IMR-90 (cell line): ENCODE measurements around the gene IER5. TPM values are rescaled to one million over a fixed set of nuclear protein-coding genes. Genes with fewer than 3 reads are reported as not detected.
A peak's percentile ranks its signal among the peaks of the same experiment; 100 is the strongest.

Source experiments
- ATAC-seq: fragments of 200-7000 bp; cut with Tn5 transposase; 2 replicates; pipeline ENCODE4 v1.9.1; 2020; ENCODE audit warnings: low read depth, mild to moderate bottlenecking, moderate library complexity
- BruUV-seq: library from RNA; stranded (reverse); fragments of 400-500 nt; replicated peaks from 2 replicates; lab custom pipeline; 2021; lab: Mats Ljungman, UMichigan
- CTCF ChIA-PET: fragments of 300-600 bp; formaldehyde crosslinking; extraction: SDS; loops from one replicate; lab custom pipeline; 2021; ENCODE audit warnings: antibody characterized with exemption; lab: Yijun Ruan, JAX
- POLR2A ChIA-PET: fragments of 300-600 bp; sonication (Branson Sonifier 250); formaldehyde crosslinking; loops from one replicate; lab custom pipeline; 2022; ENCODE audit warnings: antibody characterized with exemption; ENCODE audit not compliant: unreplicated experiment; lab: Charles Lee
- DNase-seq: peaks from one replicate; pipeline ENCODE4 v3.0.0; 2013
- H2AFZ ChIP-seq: replicated peaks from 2 replicates; pipeline ENCODE3; 2013; ENCODE audit warnings: low read length, mild to moderate bottlenecking; ENCODE audit not compliant: poor library complexity
- H2AK5ac ChIP-seq: 2 replicates; pipeline ENCODE4 v1.6.1; 2013; ENCODE audit warnings: low read depth, low read length, inconsistent platforms
- H2AK9ac ChIP-seq: replicated peaks from 2 replicates; pipeline ENCODE3; 2013; ENCODE audit warnings: mild to moderate bottlenecking, low read depth, low read length, moderate library complexity; ENCODE audit not compliant: poor library complexity
- H2BK120ac ChIP-seq: 2 replicates; pipeline ENCODE4 v1.6.1; 2013; ENCODE audit warnings: low read depth, low read length, inconsistent platforms
- H2BK15ac ChIP-seq: 3 replicates; pipeline ENCODE4 v1.6.1; 2013; ENCODE audit warnings: low read depth, low read length, inconsistent platforms
- H2BK20ac ChIP-seq: 2 replicates; pipeline ENCODE4 v1.6.1; 2013; ENCODE audit warnings: low read depth, mild to moderate bottlenecking, inconsistent platforms, low read length, moderate library complexity
- H2BK5ac ChIP-seq: 2 replicates; pipeline ENCODE4 v1.6.1; 2013; ENCODE audit warnings: mild to moderate bottlenecking, low read depth, low read length, inconsistent platforms; ENCODE audit not compliant: poor library complexity, severe bottlenecking
- H3K14ac ChIP-seq: replicated peaks from 2 replicates; pipeline ENCODE4 v1.6.1; 2013; ENCODE audit warnings: low read depth, low read length, inconsistent platforms
- H3K18ac ChIP-seq: 2 replicates; pipeline ENCODE4 v1.6.1; 2013; ENCODE audit warnings: low read depth, low read length, control low read depth
- H3K23ac ChIP-seq: 2 replicates; pipeline ENCODE4 v1.6.1; 2013; ENCODE audit warnings: low read depth, low read length, inconsistent platforms
- H3K27ac ChIP-seq: 2 replicates; pipeline ENCODE4 v1.5.1; 2013; ENCODE audit warnings: mild to moderate bottlenecking, control low read depth, low read length; ENCODE audit not compliant: insufficient read depth
- H3K27me3 ChIP-seq: 2 replicates; pipeline ENCODE4 v1.6.1; 2013; ENCODE audit warnings: low read length; ENCODE audit not compliant: control insufficient read depth, insufficient read depth
- H3K36me3 ChIP-seq: 2 replicates; pipeline ENCODE4 v1.6.1; 2013; ENCODE audit warnings: low read length, mixed read lengths; ENCODE audit not compliant: control insufficient read depth, insufficient read depth
- H3K4ac ChIP-seq: 2 replicates; pipeline ENCODE4 v1.6.1; 2013; ENCODE audit warnings: low read depth, low read length, inconsistent platforms
- H3K4me1 ChIP-seq: 2 replicates; pipeline ENCODE4 v1.6.1; 2013; ENCODE audit warnings: low read length, mixed read lengths; ENCODE audit not compliant: control insufficient read depth, insufficient read depth
- H3K4me2 ChIP-seq: 2 replicates; pipeline ENCODE4 v1.6.1; 2013; ENCODE audit warnings: low read depth, mild to moderate bottlenecking, control low read depth, low read length, moderate library complexity
- H3K4me3 ChIP-seq: 2 replicates; pipeline ENCODE4 v1.5.1; 2013; ENCODE audit warnings: low read depth, mild to moderate bottlenecking, control low read depth, low read length, moderate library complexity; ENCODE audit not compliant: insufficient read depth
- H3K56ac ChIP-seq: 2 replicates; pipeline ENCODE4 v1.6.1; 2013; ENCODE audit warnings: low read length, inconsistent platforms; ENCODE audit not compliant: insufficient read depth; ENCODE audit errors: extremely low read depth
- H3K79me1 ChIP-seq, 2 experiments: 2 replicates each; pipeline ENCODE4 v1.6.1; 2013; ENCODE audit warnings: low read length in 2 of 2, inconsistent platforms in 1 of 2, low read depth in 1 of 2
- H3K9ac ChIP-seq: 2 replicates; pipeline ENCODE4 v1.6.1; 2013; ENCODE audit warnings: low read depth, low read length, control low read depth
- H3K9me1 ChIP-seq: 2 replicates; pipeline ENCODE4 v1.6.1; 2013; ENCODE audit warnings: low read length, inconsistent platforms; ENCODE audit not compliant: insufficient read depth
- H3K9me3 ChIP-seq: 2 replicates; pipeline ENCODE4 v1.6.1; 2013; ENCODE audit warnings: low read length; ENCODE audit not compliant: control insufficient read depth, insufficient read depth
- H4K20me1 ChIP-seq: 2 replicates; pipeline ENCODE4 v1.6.1; 2013; ENCODE audit warnings: low read length, inconsistent platforms; ENCODE audit not compliant: insufficient read depth
- H4K5ac ChIP-seq: 2 replicates; pipeline ENCODE4 v1.6.1; 2013; ENCODE audit warnings: mild to moderate bottlenecking, low read depth, low read length, control low read depth
- H4K8ac ChIP-seq, 2 experiments: 2 replicates each; pipeline ENCODE4 v1.6.1; 2013; ENCODE audit warnings: low read depth in 2 of 2, low read length in 2 of 2, control low read depth in 1 of 2, inconsistent platforms in 1 of 2
- H4K91ac ChIP-seq: 2 replicates; pipeline ENCODE4 v1.6.1; 2013; ENCODE audit warnings: low read depth, low read length, inconsistent platforms; ENCODE audit not compliant: insufficient read depth
- POLR2A ChIP-seq: IDR thresholded peaks from 2 replicates; pipeline ENCODE4 v1.6.1; 2012; ENCODE audit warnings: mild to moderate bottlenecking, low read depth, low read length
- RAD21 ChIP-seq: IDR thresholded peaks from 2 replicates; pipeline ENCODE4 v1.6.1; 2012; ENCODE audit warnings: low read length, improper control_type of control experiment
- WGBS, 2 experiments: methylation state at CpG; one replicate each; pipeline versions ENCODE4 v1.1.5 to v1.1.7; 2013; ENCODE audit warnings: missing lambda C conversion rate in 2 of 2; ENCODE audit not compliant: insufficient read length in 1 of 2; ENCODE audit errors: extremely low coverage in 2 of 2; 5-methylcytosine and 5-hydroxymethylcytosine counted together
- dilution Hi-C: fragments of 300-500 bp; cut with HindIII; formaldehyde crosslinking; loops from one replicate; pipeline ENCODE4 v1.14.3; 2018; ENCODE audit warnings: low sequenced_read_pairs; ENCODE audit not compliant: unreplicated experiment
- in situ Hi-C: fragments of 300-500 bp; cut with MboI; formaldehyde crosslinking; loops from 3 replicates; pipeline ENCODE4 v1.14.3; 2019; ENCODE audit warnings: low sequenced_read_pairs, inconsistent platforms, mixed read lengths
- intact Hi-C: fragments of 100-400 bp; cut with micrococcal nuclease; formaldehyde crosslinking; loops from 2 replicates; pipeline ENCODE4 v1.10.0; 2022
- polyA plus RNA-seq, 3 experiments: library from polyadenylated mRNA; depleted of rRNA; stranded (reverse); fragments of >200 nt; gene quantifications; 2 replicates each; pipeline ENCODE4 v1.2.3, GENCODE V29; 2012; ENCODE audit warnings: low replicate concordance in 1 of 3
- total RNA-seq: library from RNA; depleted of rRNA; stranded (reverse); fragments of >200 nt; gene quantifications from 2 replicates; pipeline ENCODE4 v1.2.3, GENCODE V29; 2012
- TF ChIP-seq, protein P1 (sequence below): conservative IDR thresholded peaks from 2 replicates; pipeline ENCODE4 v1.5.1; 2012; ENCODE audit warnings: mild to moderate bottlenecking, low read depth, low read length, improper control_type of control experiment

Gene IER5
- total and polyA plus RNA-seq, 2 of the 4 experiments (the other 2 are of a cell fraction) = 15.8 to 27.1 TPM

DNA sequence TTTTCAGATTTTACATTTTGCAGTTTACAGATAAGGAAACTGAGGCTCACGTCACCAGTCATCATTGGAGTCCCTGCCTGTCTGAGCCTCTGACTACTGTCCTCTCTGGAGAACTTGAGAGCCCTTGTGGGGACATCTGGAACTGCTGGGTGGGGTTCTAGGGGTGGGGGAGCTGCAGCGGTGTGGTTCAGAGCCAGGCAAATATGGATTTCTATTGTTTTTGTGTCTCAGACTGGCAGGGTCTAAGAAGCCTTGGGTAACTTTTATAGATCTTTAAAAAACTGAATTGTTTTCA, 46.9 kb downstream of the IER5 start:
- ChIA-PET POLR2A (interaction anchor here (0.9 to 1.5 kb wide), 5 partner anchors 41 to 46 kb away, joined by 3 to 6 read pairs (median 4); no protein-coding TSS in a partner anchor), CTCF (interaction anchor here (0.9 to 1.4 kb wide), 4 partner anchors 25 to 56 kb away, joined by 3 to 4 read pairs (median 3); no protein-coding TSS in a partner anchor)
- H4K91ac ChIP-seq = peak overlapping the region; percentile 98
- H3K79me1 ChIP-seq = peaks cover 4 to 29% of the 10 kb centered on the region in 2 experiments; a peak in 2 of 4 replicates
- H2AK5ac ChIP-seq = peak overlapping the region; percentile 100
- H2BK120ac ChIP-seq = peak overlapping the region; percentile 99
- H2BK5ac ChIP-seq = peak overlapping the region; percentile 100
- H3K4me3 ChIP-seq = no peak overlapping the region
- H3K23ac ChIP-seq = peak overlapping the region; percentile 100
- peaks cover 27% of the 10 kb centered on the region for H3K9me1 ChIP-seq
- no TSS peak for BruUV-seq
- no peak overlapping the region for H3K4me2 ChIP-seq
- H3K27me3 ChIP-seq = no peaks in the 10 kb centered on the region
- intact Hi-C loops = no loop called here
- peak overlapping the region; percentile 99 for H4K8ac ChIP-seq
- in situ Hi-C loops = loop anchor here (5.0 kb wide), 1 partner anchor 38 kb away; no protein-coding TSS in a partner anchor
- H3K4ac ChIP-seq = peak overlapping the region; percentile 99
- peaks cover 29% of the 10 kb centered on the region for H3K4me1 ChIP-seq
- peak overlapping the region; percentile 100 for H2AK9ac ChIP-seq
- peak overlapping the region; percentile 100 for H3K14ac ChIP-seq
- peak overlapping the region; percentile 98 for H2BK15ac ChIP-seq
- ATAC-seq (peak; percentile 18), DNase-seq (no peak)
- peak overlapping the region; percentile 95 for H3K18ac ChIP-seq
- H3K9me3 ChIP-seq = no peaks in the 10 kb centered on the region
- H3K9ac ChIP-seq = peak overlapping the region; percentile 79
- H3K36me3 ChIP-seq = no peaks in the 10 kb centered on the region
- no peaks in the 10 kb centered on the region for H4K20me1 ChIP-seq
- H3K56ac ChIP-seq = peak overlapping the region; percentile 99; the same call in 1 of the 2 replicates
- H2BK20ac ChIP-seq = peak overlapping the region; percentile 99
- peak overlapping the region; percentile 99 for H4K5ac ChIP-seq
- peak overlapping the region; percentile 98 for H3K27ac ChIP-seq
- TF ChIP-seq POLR2A (no peak), RAD21 (0 out of 2 replicates have a peak, but pooled peaks have one; percentile 3)
- TF ChIP-seq, protein P1, sequence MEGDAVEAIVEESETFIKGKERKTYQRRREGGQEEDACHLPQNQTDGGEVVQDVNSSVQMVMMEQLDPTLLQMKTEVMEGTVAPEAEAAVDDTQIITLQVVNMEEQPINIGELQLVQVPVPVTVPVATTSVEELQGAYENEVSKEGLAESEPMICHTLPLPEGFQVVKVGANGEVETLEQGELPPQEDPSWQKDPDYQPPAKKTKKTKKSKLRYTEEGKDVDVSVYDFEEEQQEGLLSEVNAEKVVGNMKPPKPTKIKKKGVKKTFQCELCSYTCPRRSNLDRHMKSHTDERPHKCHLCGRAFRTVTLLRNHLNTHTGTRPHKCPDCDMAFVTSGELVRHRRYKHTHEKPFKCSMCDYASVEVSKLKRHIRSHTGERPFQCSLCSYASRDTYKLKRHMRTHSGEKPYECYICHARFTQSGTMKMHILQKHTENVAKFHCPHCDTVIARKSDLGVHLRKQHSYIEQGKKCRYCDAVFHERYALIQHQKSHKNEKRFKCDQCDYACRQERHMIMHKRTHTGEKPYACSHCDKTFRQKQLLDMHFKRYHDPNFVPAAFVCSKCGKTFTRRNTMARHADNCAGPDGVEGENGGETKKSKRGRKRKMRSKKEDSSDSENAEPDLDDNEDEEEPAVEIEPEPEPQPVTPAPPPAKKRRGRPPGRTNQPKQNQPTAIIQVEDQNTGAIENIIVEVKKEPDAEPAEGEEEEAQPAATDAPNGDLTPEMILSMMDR = peak; percentile 25; the same call in 1 of the 2 replicates
- dilution Hi-C loops = no loop called here
- H2AFZ ChIP-seq = no peak overlapping the region
- WGBS, 2 experiments = no CpG with 5 or more reads among the region's 2 CpGs
